ENCODE measurements around the gene HIVEP3. TPM values are rescaled to one million over a fixed set of nuclear protein-coding genes. Genes with fewer than 3 reads are reported as not detected.

Gene HIVEP3
- total RNA-seq, 1 experiment from 2014 or later = 1.4 TPM

- no peak overlapping the region for H2BK120ac ChIP-seq (ENCODE audit: low read depth, low read length, poor library complexity, severe bottlenecking)
- no peaks in the 10 kb centered on the region for H3K79me2 ChIP-seq (ENCODE audit: insufficient read depth, low read length)
- no peak overlapping the region for H3K23ac ChIP-seq (ENCODE audit: insufficient read length, low read depth, low read length)
- whole genome bisulfite sequencing (ENCODE audit: extremely low coverage, insufficient read length, low lambda C conversion rate) = no CpG with 5 or more reads among the region's 5 CpGs
- Mint-ChIP-seq H3K9me3 (no peaks in the 10 kb centered on the region), H3K27me3 (ENCODE audit: low read depth) (no peaks in the 10 kb centered on the region; the same call in 1 of the 2 replicates), H3K27ac (no peak overlapping the region), H3K4me3 (no peak overlapping the region), H3K4me1 (no peaks in the 10 kb centered on the region), H3K36me3 (ENCODE audit: insufficient read depth in 1 of 3, low read depth in 3 of 3) (no peaks in the 10 kb centered on the region)
- no peak overlapping the region for H3K4ac ChIP-seq (ENCODE audit: low read depth, low read length)
- H3K23me2 ChIP-seq (ENCODE audit: insufficient read length, low read depth, low read length, poor library complexity, severe bottlenecking) = no peaks in the 10 kb centered on the region
- no peak overlapping the region for H4K91ac ChIP-seq (ENCODE audit: insufficient read length, low read depth, low read length)
- no peak overlapping the region for H3K14ac ChIP-seq (ENCODE audit: insufficient read depth, low read length)
- H3T11ph ChIP-seq (ENCODE audit: low read length) = no peak overlapping the region
- H2AK5ac ChIP-seq (ENCODE audit: insufficient read length, low read length) = no peak overlapping the region
- no peak overlapping the region for H3K4me2 ChIP-seq (ENCODE audit: insufficient read depth, insufficient read length, low read length)
- no peak overlapping the region for H4K5ac ChIP-seq (ENCODE audit: insufficient read length, low read depth, low read length)
- H2BK20ac ChIP-seq (ENCODE audit: low read depth, low read length, poor library complexity, severe bottlenecking) = no peak overlapping the region
- no peak overlapping the region for H4K8ac ChIP-seq (replicated peaks; ENCODE audit: insufficient read length, low read depth, low read length)
- no peak overlapping the region for H3K27ac ChIP-seq (ENCODE audit: insufficient read length, low read depth, low read length)
- no peaks in the 10 kb centered on the region for H3K4me1 ChIP-seq (ENCODE audit: insufficient read depth, low read length)
- no peak for TF ChIP-seq CTCF (conservative IDR thresholded peaks at IDR 0.05)
- H3K56ac ChIP-seq (ENCODE audit: insufficient read length, low read depth, low read length) = no peak overlapping the region
- H3K9me3 ChIP-seq (ENCODE audit: control insufficient read depth, low read depth, low read length) = no peaks in the 10 kb centered on the region
- H2AFZ ChIP-seq (ENCODE audit: low read length) = no peak overlapping the region
- no peaks in the 10 kb centered on the region for H3K79me1 ChIP-seq (ENCODE audit: insufficient read depth, low read depth, low read length, poor library complexity, severe bottlenecking)
- no peak overlapping the region for H2BK15ac ChIP-seq (ENCODE audit: low read depth, low read length)
- no peaks in the 10 kb centered on the region for H3K27me3 ChIP-seq (ENCODE audit: insufficient read depth, low read length)
- H4K20me1 ChIP-seq (ENCODE audit: control insufficient read depth, insufficient read depth, insufficient read length) = no peaks in the 10 kb centered on the region
- H3K9ac ChIP-seq (ENCODE audit: extremely low read depth, insufficient read length, low read length) = no peak overlapping the region
- no peak overlapping the region for H2BK12ac ChIP-seq (ENCODE audit: insufficient read length, low read depth, low read length)
- no peak overlapping the region for H3K18ac ChIP-seq (ENCODE audit: insufficient read length, low read depth, low read length)
- no peak for DNase-seq
- H2BK5ac ChIP-seq (ENCODE audit: insufficient read length, low read length) = no peak overlapping the region
These were observed 145.6 kb downstream of the HIVEP3 start for GRCh38 chr1:41773144-41773591.

Measured in H9 (cell line).